HG02884 (cell line): ENCODE data around the gene PIGS.
"Not testable (repeated sequence)": the region's sequence is repeated elsewhere in the genome, so short reads cannot be mapped to it uniquely, and the experiment has no call there.

Source experiments
- ATAC-seq: cut with Tn5 transposase; IDR thresholded peaks from one replicate; pipeline ENCODE4 v1.9.1; 2021; ENCODE audit warnings: mild to moderate bottlenecking, moderate library complexity; ENCODE audit not compliant: unreplicated experiment

PIGS gene

GRCh38 chr17:28579526-28579925 lies 8.2 kb upstream of the PIGS start:
- ATAC-seq = no peak

- no peak for ATAC-seq
Measured at GRCh38 chr17:28578246-28579195, 7.2 kb upstream of the PIGS start.

- no peak for ATAC-seq
Measured at GRCh38 chr17:28577466-28577824, 6.1 kb upstream of the PIGS start.

- peak; percentile 91 for ATAC-seq
Measured at GRCh38 chr17:28576758-28577465, 5.6 kb upstream of the PIGS start, which contains the start of gene ALDOC. Gene ALDOC, minus strand, starts transcription at chr17:28576895. Its CDS starts 1,363 bp downstream, at chr17:28575532.

- not testable (repeated sequence) for ATAC-seq
Measured at GRCh38 chr17:28576016-28576415, 4.7 kb upstream of the PIGS start.

GRCh38 chr17:28575126-28575795 lies 3.9 kb upstream of the PIGS start:
- no peak for ATAC-seq

- no peak for ATAC-seq
Measured at GRCh38 chr17:28574526-28574925, 3.2 kb upstream of the PIGS start.

GRCh38 chr17:28573966-28574480 lies 2.7 kb upstream of the PIGS start:
- ATAC-seq = no peak

GRCh38 chr17:28573521-28573920 lies 2.2 kb upstream of the PIGS start:
- ATAC-seq = no peak

- ATAC-seq = no peak
Measured at GRCh38 chr17:28573040-28573380, 1.7 kb upstream of the PIGS start.

GRCh38 chr17:28572259-28573039 lies 1.1 kb upstream of the PIGS start:
- no peak for ATAC-seq

- ATAC-seq = no peak
Measured at GRCh38 chr17:28570716-28571360, 486 bp downstream of the PIGS start.

- ATAC-seq = no peak
Measured at GRCh38 chr17:28569446-28569845, 1.9 kb downstream of the PIGS start.

- no peak for ATAC-seq
Measured at GRCh38 chr17:28567604-28568003, 3.7 kb downstream of the PIGS start.

GRCh38 chr17:28563475-28563874 lies 7.8 kb downstream of the PIGS start:
- ATAC-seq = no peak

- no peak for ATAC-seq
Measured at GRCh38 chr17:28555022-28555421, 16.3 kb downstream of the PIGS start.

- no peak for ATAC-seq
Measured at GRCh38 chr17:28554565-28554964, 16.8 kb downstream of the PIGS start.

- ATAC-seq = no peak
Measured at GRCh38 chr17:28553000-28553505, 18.3 kb downstream of the PIGS start.

GRCh38 chr17:28552176-28552999 lies 18.9 kb downstream of the PIGS start, which contains the start of gene UNC119:
Gene UNC119, minus strand, starts transcription at chr17:28552624. Its CDS starts 67 bp downstream, at chr17:28552557.
- no peak for ATAC-seq
